Fibroblast of lung (primary cell): ENCODE results near the gene SIPA1L3.

Experiments used
- EZH2 ChIP-seq: IDR thresholded peaks from 2 replicates; pipeline ENCODE4 v1.5.1; 2012; ENCODE audit warnings: low read length, control low read depth, mild to moderate bottlenecking; ENCODE audit errors: missing control alignments
- TF ChIP-seq, protein P1 (sequence below), 2 donors: IDR thresholded peaks in 1 of 2; conservative IDR thresholded peaks in 1 of 2; 1 replicate in 1 of 2; 2 replicates in 1 of 2; pipeline ENCODE4 v1.5.1; 2011 to 2012; ENCODE audit warnings: low read length in 2 of 2, control low read depth in 1 of 2, inconsistent platforms in 1 of 2, low read depth in 1 of 2, mild to moderate bottlenecking in 1 of 2

DNA sequence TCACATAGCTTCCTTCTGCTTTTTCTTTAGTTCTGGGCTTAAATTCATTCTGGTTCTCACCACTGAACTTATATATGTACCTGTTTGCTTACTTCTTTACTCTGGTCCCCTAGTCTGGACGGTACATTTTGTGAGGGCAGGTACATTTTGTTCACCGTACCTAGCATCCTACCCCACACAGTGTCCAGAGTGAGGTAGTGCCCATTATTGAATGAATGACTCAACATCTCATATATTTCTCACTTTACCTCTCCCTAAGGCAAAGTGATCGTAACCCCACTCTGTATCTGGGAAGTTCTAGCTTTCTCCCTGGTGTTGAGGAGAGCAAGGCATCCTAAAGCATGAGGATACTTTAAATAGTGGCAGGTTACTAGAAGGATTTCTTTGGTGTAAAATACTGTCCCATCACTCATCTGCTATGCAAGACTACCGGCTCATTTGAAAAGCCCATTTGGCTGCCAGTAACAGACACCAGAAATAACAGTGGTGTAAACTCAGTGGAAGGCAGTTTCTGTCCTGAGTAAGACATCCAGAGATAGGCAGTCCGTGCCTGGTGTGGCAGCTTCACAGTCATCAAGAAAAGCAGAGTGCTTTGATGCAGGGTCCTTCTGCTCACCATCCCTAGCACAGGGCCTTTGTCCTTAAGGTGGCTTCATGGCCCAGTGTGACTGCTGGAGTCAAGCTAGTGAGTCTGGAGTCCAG, 111.8 kb downstream of the SIPA1L3 start:
- TF ChIP-seq, protein P1, sequence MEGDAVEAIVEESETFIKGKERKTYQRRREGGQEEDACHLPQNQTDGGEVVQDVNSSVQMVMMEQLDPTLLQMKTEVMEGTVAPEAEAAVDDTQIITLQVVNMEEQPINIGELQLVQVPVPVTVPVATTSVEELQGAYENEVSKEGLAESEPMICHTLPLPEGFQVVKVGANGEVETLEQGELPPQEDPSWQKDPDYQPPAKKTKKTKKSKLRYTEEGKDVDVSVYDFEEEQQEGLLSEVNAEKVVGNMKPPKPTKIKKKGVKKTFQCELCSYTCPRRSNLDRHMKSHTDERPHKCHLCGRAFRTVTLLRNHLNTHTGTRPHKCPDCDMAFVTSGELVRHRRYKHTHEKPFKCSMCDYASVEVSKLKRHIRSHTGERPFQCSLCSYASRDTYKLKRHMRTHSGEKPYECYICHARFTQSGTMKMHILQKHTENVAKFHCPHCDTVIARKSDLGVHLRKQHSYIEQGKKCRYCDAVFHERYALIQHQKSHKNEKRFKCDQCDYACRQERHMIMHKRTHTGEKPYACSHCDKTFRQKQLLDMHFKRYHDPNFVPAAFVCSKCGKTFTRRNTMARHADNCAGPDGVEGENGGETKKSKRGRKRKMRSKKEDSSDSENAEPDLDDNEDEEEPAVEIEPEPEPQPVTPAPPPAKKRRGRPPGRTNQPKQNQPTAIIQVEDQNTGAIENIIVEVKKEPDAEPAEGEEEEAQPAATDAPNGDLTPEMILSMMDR (conservative IDR thresholded peaks at IDR 0.05 in 1 of 2, IDR thresholded peaks at IDR 0.05 in 1 of 2; ENCODE audit: low read depth in 1 of 2, low read length in 2 of 2): no peak
- TF ChIP-seq EZH2: no peak
